Measurements from ENCODE around the gene AIFM1. TPM values are rescaled to one million over a fixed set of nuclear protein-coding genes. Genes with fewer than 3 reads are reported as not detected.
A peak's percentile ranks its signal among the peaks of the same experiment; 100 is the strongest.

The AIFM1 gene
- total RNA-seq, 2 experiments from 2014 or later, result 43.4 to 47.6 TPM

GRCh38 chrX:130085551-130086446, 79.8 kb downstream of the AIFM1 start:
- Mint-ChIP-seq H3K36me3 (ENCODE audit: low read depth) (peaks cover 39% of the 10 kb centered on the region), H3K27ac (peak overlapping the region; percentile 92), H3K4me1 (ENCODE audit: low read depth) (peaks cover 81% of the 10 kb centered on the region), H3K27me3 (ENCODE audit: low read depth) (no peaks in the 10 kb centered on the region), H3K4me3 (peak overlapping the region; percentile 79), H3K9me3 (ENCODE audit: insufficient read depth) (no peaks in the 10 kb centered on the region)
- POLR2A ChIA-PET, result interaction anchor here (1.1 to 1.6 kb wide), 4 partner anchors 34 to 86 kb away, joined by 4 to 6 read pairs (median 6); partner anchors contain the start of gene RAB33A
- CTCF ChIA-PET, result interaction anchor here (0.7 to 2.5 kb wide), 7 partner anchors 23 to 106 kb away, joined by 3 to 9 read pairs (median 5); no protein-coding TSS in a partner anchor
- ATAC-seq (no peak), DNase-seq (peak; percentile 25)

GRCh38 chrX:130084631-130085237, 80.9 kb downstream of the AIFM1 start:
- DNase-seq (peak; percentile 41), ATAC-seq (no peak)
- ChIA-PET POLR2A (interaction anchor here (0.5 to 0.8 kb wide), 3 partner anchors 7 to 96 kb away, joined by 3 to 6 read pairs (median 6); no protein-coding TSS in a partner anchor), CTCF (interaction anchor here (0.7 to 2.5 kb wide), 7 partner anchors 24 to 107 kb away, joined by 3 to 9 read pairs (median 5); no protein-coding TSS in a partner anchor)
- Mint-ChIP-seq H3K36me3 (ENCODE audit: low read depth) (peaks cover 42% of the 10 kb centered on the region), H3K27ac (peak overlapping the region; percentile 92), H3K4me3 (peak overlapping the region; percentile 79), H3K9me3 (ENCODE audit: insufficient read depth) (no peaks in the 10 kb centered on the region), H3K4me1 (ENCODE audit: low read depth) (peaks cover 81% of the 10 kb centered on the region), H3K27me3 (ENCODE audit: low read depth) (no peaks in the 10 kb centered on the region)

DNA sequence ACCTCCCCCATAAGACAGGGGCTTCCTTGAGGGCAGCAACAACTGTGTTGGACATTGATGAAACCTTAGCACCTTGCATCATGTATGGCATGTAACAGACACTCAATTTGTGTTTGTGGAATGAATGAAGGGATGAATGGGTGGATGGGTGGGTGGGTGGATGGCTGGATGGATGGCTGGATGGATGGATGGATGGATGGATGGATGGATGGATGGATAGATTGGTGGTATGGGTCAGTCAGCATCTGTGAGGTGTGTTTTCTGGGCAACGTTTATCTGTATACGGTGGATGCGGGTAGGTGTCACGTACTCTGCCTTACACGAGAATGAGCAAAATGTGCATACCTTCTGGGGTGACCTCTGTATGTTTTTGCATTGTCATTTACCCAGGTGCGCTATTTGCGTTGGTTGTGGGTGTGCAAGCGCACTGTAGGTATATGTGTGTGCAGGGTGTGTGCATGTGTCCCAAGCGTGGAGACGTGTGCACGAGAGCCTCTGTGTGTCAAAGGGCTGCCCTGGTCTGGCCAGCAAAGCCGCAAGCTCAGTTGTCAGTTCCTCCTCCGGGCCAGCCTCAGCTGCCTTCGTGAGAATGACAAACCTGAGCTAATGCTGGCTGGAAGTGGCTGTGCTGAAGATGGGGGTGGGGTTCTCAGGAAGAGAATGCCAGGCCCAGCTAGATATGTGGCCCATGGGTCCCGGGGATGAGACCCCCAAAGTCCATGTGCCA, 81.8 kb downstream of the AIFM1 start:
- Mint-ChIP-seq H3K27me3 (ENCODE audit: low read depth) (no peaks in the 10 kb centered on the region), H3K9me3 (ENCODE audit: insufficient read depth) (no peaks in the 10 kb centered on the region), H3K36me3 (ENCODE audit: low read depth) (peaks cover 44% of the 10 kb centered on the region), H3K27ac (peak overlapping the region; percentile 92), H3K4me1 (ENCODE audit: low read depth) (peaks cover 79% of the 10 kb centered on the region), H3K4me3 (peak overlapping the region; percentile 79)
- ATAC-seq (no peak), DNase-seq (peak; percentile 31)
- CTCF ChIA-PET, result interaction anchor here (0.9 to 2.5 kb wide), 7 partner anchors 23 to 108 kb away, joined by 3 to 9 read pairs (median 5); no protein-coding TSS in a partner anchor
- POLR2A ChIA-PET, result interaction anchor here (0.5 kb wide), 1 partner anchor 8 kb away, joined by 3 read pairs; no protein-coding TSS in a partner anchor

DNA sequence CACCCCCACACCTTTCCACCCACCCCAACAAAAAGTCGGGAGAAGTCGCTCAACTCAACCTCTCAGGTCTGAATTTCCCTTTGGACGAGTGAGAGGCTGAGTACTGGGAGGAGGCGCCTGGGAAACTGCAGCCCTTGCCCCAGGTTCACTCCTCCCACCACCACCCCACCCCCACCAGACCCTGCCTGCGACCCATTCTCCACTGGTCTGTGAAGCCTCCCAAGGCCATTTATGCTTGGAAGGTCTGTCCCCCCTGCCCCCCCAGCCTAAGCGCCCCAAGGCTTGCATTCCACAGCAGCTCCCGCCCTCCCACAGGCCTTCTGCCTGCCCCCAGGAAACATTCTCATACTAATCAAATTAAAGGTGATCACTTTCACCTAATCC, 82.5 kb downstream of the AIFM1 start:
- no peak for DNase-seq
- no peaks in the 10 kb centered on the region for H3K27me3 Mint-ChIP-seq (ENCODE audit: low read depth)

DNA sequence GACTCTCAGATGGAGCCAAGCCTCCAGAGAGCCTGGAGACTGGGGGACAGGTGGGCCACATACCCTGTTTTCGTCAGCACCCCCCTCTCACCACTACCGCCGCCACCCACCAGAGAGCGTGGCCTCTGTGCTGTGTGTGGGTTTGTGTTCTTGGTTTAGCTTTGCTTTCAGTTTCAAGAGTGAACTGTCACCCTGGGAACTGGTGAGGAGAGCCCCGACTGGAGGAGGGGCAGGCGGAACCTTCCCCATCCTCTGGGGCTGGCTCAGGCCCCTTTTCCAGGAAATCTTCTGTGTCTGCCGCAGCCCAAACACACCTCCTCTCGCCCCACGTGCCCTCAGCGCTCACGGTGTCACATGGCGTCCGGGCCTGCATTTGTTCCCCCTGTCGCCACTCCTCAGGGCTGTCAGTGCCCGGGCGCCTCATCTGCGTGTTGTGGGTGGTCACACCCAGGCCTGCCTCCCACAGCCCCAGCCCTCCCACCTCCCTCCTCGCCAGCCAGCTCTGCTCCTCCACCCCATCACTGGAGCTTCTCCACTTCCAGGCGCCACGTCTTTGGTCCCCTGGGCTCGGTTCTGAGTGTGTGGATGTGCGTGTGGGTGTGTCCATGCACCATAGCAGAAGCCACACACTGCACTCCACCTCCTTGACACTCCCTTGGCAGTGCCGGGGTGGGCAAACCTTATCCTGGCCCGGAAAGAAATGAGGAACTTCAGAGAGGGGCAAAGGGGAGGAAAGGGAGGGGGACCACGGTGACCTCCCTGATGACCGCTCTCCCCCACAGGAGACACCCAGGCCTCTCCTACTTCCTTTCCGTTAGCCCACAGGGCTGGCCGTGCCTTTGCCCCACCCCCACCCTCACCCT, 83.2 kb downstream of the AIFM1 start:
- ATAC-seq (peak; percentile 75), DNase-seq (peak; percentile 91)
- Mint-ChIP-seq H3K36me3 (ENCODE audit: low read depth) (peaks cover 39% of the 10 kb centered on the region), H3K4me3 (peak overlapping the region; percentile 65), H3K4me1 (ENCODE audit: low read depth) (peaks cover 66% of the 10 kb centered on the region), H3K9me3 (ENCODE audit: insufficient read depth) (no peaks in the 10 kb centered on the region), H3K27me3 (ENCODE audit: low read depth) (no peaks in the 10 kb centered on the region), H3K27ac (peak overlapping the region; percentile 83)
- ChIA-PET POLR2A (interaction anchor here (0.9 to 1.7 kb wide), 5 partner anchors 10 to 89 kb away, joined by 3 to 4 read pairs (median 4); partner anchors contain the start of gene RAB33A), CTCF (interaction anchor here (0.9 to 6.2 kb wide), 8 partner anchors 13 to 110 kb away, joined by 3 to 72 read pairs (median 6); partner anchors contain the start of genes AIFM1 and RAB33A)

More for the DNA sequence above, 82.5 kb downstream of the AIFM1 start:
- ChIA-PET POLR2A (no interaction called here), CTCF (interaction anchor here (0.9 to 1.6 kb wide), 4 partner anchors 26 to 64 kb away, joined by 3 to 10 read pairs (median 4); no protein-coding TSS in a partner anchor)
- ATAC-seq, result no peak
- Mint-ChIP-seq H3K9me3 (ENCODE audit: insufficient read depth) (no peaks in the 10 kb centered on the region), H3K4me1 (ENCODE audit: low read depth) (peaks cover 72% of the 10 kb centered on the region), H3K4me3 (peak overlapping the region; percentile 79), H3K27ac (peak overlapping the region; percentile 92), H3K36me3 (ENCODE audit: low read depth) (peaks cover 43% of the 10 kb centered on the region)

DNA sequence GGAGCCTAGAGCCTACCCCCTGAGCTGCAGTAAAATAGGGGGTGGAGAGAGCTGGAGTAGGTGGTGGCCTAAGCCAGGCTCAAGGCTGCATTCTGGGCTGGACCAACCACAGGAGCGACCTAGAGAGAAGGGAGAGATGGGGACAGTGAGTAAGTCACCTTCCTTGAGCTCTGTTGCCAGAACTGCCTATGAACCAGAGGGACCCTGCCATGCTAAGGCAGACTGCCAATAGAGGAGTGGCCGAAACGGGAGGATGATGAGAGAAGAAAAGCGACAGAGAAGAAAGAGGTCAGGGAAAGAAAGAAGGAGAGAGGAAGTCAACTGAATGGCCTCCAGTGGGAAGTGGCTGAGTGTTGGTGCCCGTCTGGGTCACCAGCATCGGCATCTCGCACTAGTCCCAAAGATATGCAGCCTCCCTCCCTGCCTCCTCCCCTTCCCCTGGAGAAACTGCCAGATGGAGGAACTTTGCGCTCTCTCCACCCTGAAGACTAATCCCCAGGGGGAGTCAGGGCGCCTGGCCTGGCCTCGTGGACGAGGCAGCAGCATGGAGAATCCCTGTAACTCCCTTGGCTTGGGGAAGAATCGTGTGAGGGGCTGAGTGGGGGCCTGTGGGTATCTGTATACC, 84.1 kb downstream of the AIFM1 start:
- Mint-ChIP-seq H3K4me3 (peak overlapping the region; percentile 65), H3K36me3 (ENCODE audit: low read depth) (peaks cover 41% of the 10 kb centered on the region), H3K27me3 (ENCODE audit: low read depth) (no peaks in the 10 kb centered on the region), H3K27ac (peak overlapping the region; percentile 83), H3K9me3 (ENCODE audit: insufficient read depth) (no peaks in the 10 kb centered on the region), H3K4me1 (ENCODE audit: low read depth) (peaks cover 62% of the 10 kb centered on the region)
- DNase-seq (no peak), ATAC-seq (no peak)
- ChIA-PET POLR2A (interaction anchor here (0.8 to 1.7 kb wide), 7 partner anchors 11 to 90 kb away, joined by 3 to 4 read pairs (median 4); partner anchors contain the start of gene RAB33A), CTCF (interaction anchor here (1.0 to 6.2 kb wide), 10 partner anchors 14 to 143 kb away, joined by 3 to 72 read pairs (median 6); partner anchors contain the start of genes AIFM1 and RAB33A)

GRCh38 chrX:130080791-130081367, 84.8 kb downstream of the AIFM1 start:
- POLR2A ChIA-PET, result interaction anchor here (0.8 to 1.7 kb wide), 5 partner anchors 12 to 90 kb away, joined by 3 to 5 read pairs (median 4); no protein-coding TSS in a partner anchor
- H3K9me3 Mint-ChIP-seq (ENCODE audit: insufficient read depth), result no peaks in the 10 kb centered on the region

GRCh38 chrX:130079824-130080406, 85.7 kb downstream of the AIFM1 start:
- no peak for ATAC-seq
- no peaks in the 10 kb centered on the region for H3K27me3 Mint-ChIP-seq (ENCODE audit: low read depth)
- CTCF ChIA-PET, result interaction anchor here (0.6 to 6.2 kb wide), 42 partner anchors 8 to 475 kb away, joined by 3 to 72 read pairs (median 4); partner anchors contain the start of genes AIFM1 and RAB33A

More at GRCh38 chrX:130080791-130081367, 84.8 kb downstream of the AIFM1 start:
- Mint-ChIP-seq H3K4me1 (ENCODE audit: low read depth) (peaks cover 58% of the 10 kb centered on the region), H3K27ac (no peak overlapping the region), H3K36me3 (ENCODE audit: low read depth) (peaks cover 37% of the 10 kb centered on the region), H3K27me3 (ENCODE audit: low read depth) (no peaks in the 10 kb centered on the region), H3K4me3 (no peak overlapping the region)
- no peak for DNase-seq
- no peak for ATAC-seq
- CTCF ChIA-PET, result interaction anchor here (0.6 to 6.2 kb wide), 15 partner anchors 14 to 143 kb away, joined by 3 to 72 read pairs (median 5); partner anchors contain the start of gene AIFM1

More at GRCh38 chrX:130079824-130080406, 85.7 kb downstream of the AIFM1 start:
- peak; percentile 68 for DNase-seq
- Mint-ChIP-seq H3K36me3 (ENCODE audit: low read depth) (peaks cover 39% of the 10 kb centered on the region), H3K4me1 (ENCODE audit: low read depth) (peaks cover 50% of the 10 kb centered on the region), H3K4me3 (no peak overlapping the region), H3K27ac (peak overlapping the region; percentile 46), H3K9me3 (ENCODE audit: insufficient read depth) (no peaks in the 10 kb centered on the region)
- POLR2A ChIA-PET, result interaction anchor here (1.5 to 1.7 kb wide), 3 partner anchors 13 to 91 kb away, joined by 3 to 5 read pairs (median 4); no protein-coding TSS in a partner anchor

Measured in activated CD8-positive, alpha-beta T cell treated with anti-CD3 and anti-CD28 coated beads, Interleukin-2, amount 10 ng/mL, durations not matched to agents 7 days and 5 days (primary cell).